ENCODE data around the gene ZNF488.

DNA sequence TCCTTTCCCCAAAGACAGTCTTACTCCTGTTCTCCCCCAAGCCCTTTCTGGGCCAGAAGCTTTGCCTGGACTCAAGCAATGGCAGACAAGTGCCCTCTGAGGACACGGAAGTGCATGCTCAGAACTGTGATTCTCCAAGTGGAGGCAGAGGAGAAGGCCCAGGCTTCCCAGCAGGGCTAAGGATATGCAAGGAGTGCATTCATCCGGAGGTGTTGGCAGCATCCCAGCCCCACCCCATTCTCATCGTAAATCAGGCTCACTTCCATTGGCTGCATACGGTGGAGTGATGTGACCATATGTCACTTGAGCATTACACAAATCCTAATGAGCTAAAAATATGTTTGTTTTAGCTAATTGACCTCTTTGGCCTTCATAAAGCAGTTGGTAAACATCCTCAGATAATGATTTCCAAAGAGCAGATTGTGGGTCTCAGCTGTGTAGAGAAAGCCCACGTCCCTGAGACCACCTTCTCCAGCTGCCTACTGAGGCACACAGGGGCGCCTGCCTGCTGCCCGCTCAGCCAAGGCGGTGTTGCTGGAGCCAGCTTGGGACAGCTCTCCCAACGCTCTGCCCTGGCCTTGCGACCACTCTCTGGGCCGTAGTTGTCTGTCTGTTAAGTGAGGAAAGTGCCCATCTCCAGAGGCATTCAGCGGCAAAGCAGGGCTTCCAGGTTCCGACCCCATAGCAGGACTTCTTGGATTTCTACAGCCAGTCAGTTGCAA, 37.4 kb downstream of the ZNF488 start:
- TF ChIP-seq, protein P1, sequence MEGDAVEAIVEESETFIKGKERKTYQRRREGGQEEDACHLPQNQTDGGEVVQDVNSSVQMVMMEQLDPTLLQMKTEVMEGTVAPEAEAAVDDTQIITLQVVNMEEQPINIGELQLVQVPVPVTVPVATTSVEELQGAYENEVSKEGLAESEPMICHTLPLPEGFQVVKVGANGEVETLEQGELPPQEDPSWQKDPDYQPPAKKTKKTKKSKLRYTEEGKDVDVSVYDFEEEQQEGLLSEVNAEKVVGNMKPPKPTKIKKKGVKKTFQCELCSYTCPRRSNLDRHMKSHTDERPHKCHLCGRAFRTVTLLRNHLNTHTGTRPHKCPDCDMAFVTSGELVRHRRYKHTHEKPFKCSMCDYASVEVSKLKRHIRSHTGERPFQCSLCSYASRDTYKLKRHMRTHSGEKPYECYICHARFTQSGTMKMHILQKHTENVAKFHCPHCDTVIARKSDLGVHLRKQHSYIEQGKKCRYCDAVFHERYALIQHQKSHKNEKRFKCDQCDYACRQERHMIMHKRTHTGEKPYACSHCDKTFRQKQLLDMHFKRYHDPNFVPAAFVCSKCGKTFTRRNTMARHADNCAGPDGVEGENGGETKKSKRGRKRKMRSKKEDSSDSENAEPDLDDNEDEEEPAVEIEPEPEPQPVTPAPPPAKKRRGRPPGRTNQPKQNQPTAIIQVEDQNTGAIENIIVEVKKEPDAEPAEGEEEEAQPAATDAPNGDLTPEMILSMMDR (IDR thresholded peaks at IDR 0.05) = no peak
- no peak for TF ChIP-seq POLR2A (IDR thresholded peaks at IDR 0.05)
